Mesothelial cell of epicardium (in vitro differentiated cells): ENCODE results near the gene ZNF541. TPM values are rescaled to one million over a fixed set of nuclear protein-coding genes. Genes with fewer than 3 reads are reported as not detected.
A peak's percentile ranks its signal among the peaks of the same experiment; 100 is the strongest.

Experiments
- DNase-seq, 2 experiments: peaks; one replicate each; pipeline ENCODE4 v3.0.0; 2021; ENCODE audit warnings: low spot score in 2 of 2; ENCODE audit not compliant: unreplicated experiment in 2 of 2
- H3K27ac Mint-ChIP-seq: 2 replicates; pipeline ENCODE4 v1.8.0; 2021; ENCODE audit warnings: mixed read lengths
- H3K27me3 Mint-ChIP-seq: 2 replicates; pipeline ENCODE4 v1.8.0; 2021; ENCODE audit warnings: low read depth, mixed read lengths
- H3K36me3 Mint-ChIP-seq: 2 replicates; pipeline ENCODE4 v1.8.0; 2021; ENCODE audit warnings: mixed read lengths
- H3K4me1 Mint-ChIP-seq: 2 replicates; pipeline ENCODE4 v1.8.0; 2021; ENCODE audit warnings: mixed read lengths
- H3K4me3 Mint-ChIP-seq: 2 replicates; pipeline ENCODE4 v1.8.0; 2021; ENCODE audit warnings: mild to moderate bottlenecking, moderate library complexity, mixed read lengths
- H3K9me3 Mint-ChIP-seq: 2 replicates; pipeline ENCODE4 v1.8.0; 2021; ENCODE audit warnings: mixed read lengths
- CTCF ChIP-seq: fragments of 200-600 bp; sonication (generic); IDR thresholded peaks from one replicate; pipeline ENCODE4 v1.5.0; 2021; ENCODE audit warnings: antibody characterized with exemption; ENCODE audit not compliant: unreplicated experiment
- total RNA-seq: library from RNA; stranded (reverse); gene quantifications from 3 replicates; pipeline ENCODE4 v1.2.1, GENCODE V29; 2021

Gene ZNF541
- total RNA-seq, result 0.13 to 0.81 TPM (median 0.18 TPM) in 3 replicates

- no peak for DNase-seq
- H3K4me3 Mint-ChIP-seq, result no peak within 1 kb of the TSS
- H3K9me3 Mint-ChIP-seq, result no peaks in the 10 kb centered on the region
- no peaks in the 10 kb centered on the region for H3K27me3 Mint-ChIP-seq
- no peak for TF ChIP-seq CTCF
- no peaks in the 10 kb centered on the region for H3K4me1 Mint-ChIP-seq
- H3K27ac Mint-ChIP-seq, result no peak within 1 kb of the TSS
- no peaks in the 10 kb centered on the region for H3K36me3 Mint-ChIP-seq
Observed at GRCh38 chr19:47573071-47574026, at the start of gene ZNF541. TSS of gene ZNF541 (minus strand) at chr19:47573148. CDS start at chr19:47555856, 17,292 bp downstream.

- Mint-ChIP-seq H3K27ac (peak overlapping the region; percentile 71), H3K27me3 (no peaks in the 10 kb centered on the region), H3K9me3 (no peaks in the 10 kb centered on the region), H3K4me3 (no peak overlapping the region), H3K4me1 (peaks cover 17% of the 10 kb centered on the region), H3K36me3 (peaks cover 3% of the 10 kb centered on the region)
- no peak for DNase-seq
- no peak for TF ChIP-seq CTCF
Observed at GRCh38 chr19:47619763-47620162, 46.8 kb upstream of the ZNF541 start.

GRCh38 chr19:47618771-47619170 lies 45.8 kb upstream of the ZNF541 start:
- Mint-ChIP-seq H3K4me3 (no peak overlapping the region), H3K9me3 (no peaks in the 10 kb centered on the region), H3K36me3 (peaks cover 3% of the 10 kb centered on the region), H3K27ac (no peak overlapping the region), H3K27me3 (no peaks in the 10 kb centered on the region), H3K4me1 (peaks cover 12% of the 10 kb centered on the region)
- DNase-seq, result no peak
- TF ChIP-seq CTCF, result no peak

GRCh38 chr19:47615714-47616113 lies 42.8 kb upstream of the ZNF541 start:
- no peak overlapping the region for H3K4me3 Mint-ChIP-seq

GRCh38 chr19:47615230-47615629 lies 42.3 kb upstream of the ZNF541 start:
- no peak overlapping the region for H3K4me3 Mint-ChIP-seq
- peaks cover 3% of the 10 kb centered on the region for H3K36me3 Mint-ChIP-seq
- no peak for TF ChIP-seq CTCF
- H3K4me1 Mint-ChIP-seq, result peaks cover 29% of the 10 kb centered on the region
- DNase-seq, result no peak
- peak overlapping the region; percentile 69 for H3K27ac Mint-ChIP-seq
- no peaks in the 10 kb centered on the region for H3K9me3 Mint-ChIP-seq
- H3K27me3 Mint-ChIP-seq, result no peaks in the 10 kb centered on the region

More at GRCh38 chr19:47615714-47616113, 42.8 kb upstream of the ZNF541 start:
- Mint-ChIP-seq H3K4me1 (peaks cover 26% of the 10 kb centered on the region), H3K36me3 (peaks cover 3% of the 10 kb centered on the region), H3K27me3 (no peaks in the 10 kb centered on the region), H3K27ac (peak overlapping the region; percentile 57), H3K9me3 (no peaks in the 10 kb centered on the region)
- TF ChIP-seq CTCF, result no peak
- DNase-seq, result no peak
